Thyroid gland (tissue), 4 donors: ENCODE results near the gene HDGFL3. TPM values are rescaled to one million over a fixed set of nuclear protein-coding genes. Genes with fewer than 3 reads are reported as not detected.

Source experiments
- DNase-seq, 2 donors: peaks; one replicate each; pipeline ENCODE4 v3.0.0-alpha.2; 2019
- H3K27ac ChIP-seq, 3 donors: fragments of 200-600 bp; sonication (generic); 1 replicate in 2 of 3; 2 replicates in 1 of 3; pipeline ENCODE4 v1.5.1; 2016 to 2019; ENCODE audit warnings: mild to moderate bottlenecking in 1 of 3, moderate library complexity in 1 of 3
- H3K27me3 ChIP-seq: fragments of 200-600 bp; sonication (generic); one replicate; pipeline ENCODE4 v1.5.1; 2019
- H3K36me3 ChIP-seq, 2 donors: fragments of 200-600 bp; sonication (generic); one replicate each; pipeline ENCODE4 v1.5.1; 2016 to 2019
- H3K4me1 ChIP-seq, 2 donors: fragments of 200-600 bp; sonication (generic); one replicate each; pipeline ENCODE4 v1.5.1; 2017 to 2019
- H3K4me3 ChIP-seq, 3 donors: fragments of 200-600 bp; sonication (generic); replicated peaks in 1 of 3; 1 replicate in 2 of 3; 2 replicates in 1 of 3; pipeline ENCODE4 v1.5.1; 2016; ENCODE audit warnings: mild to moderate bottlenecking in 1 of 3
- H3K9me3 ChIP-seq: fragments of 200-600 bp; sonication (generic); one replicate; pipeline ENCODE4 v1.5.1; 2017
- CTCF ChIP-seq, 6 experiments: fragments of 200-600 bp in 3 of 6; fragments of 450-650 bp in 3 of 6; sonication (generic) in 3 of 6; IDR thresholded peaks; one replicate each; pipeline ENCODE4 v1.5.1; 2016 to 2019; ENCODE audit warnings: antibody characterized with exemption in 6 of 6, mild to moderate bottlenecking in 2 of 6, inconsistent platforms in 1 of 6, moderate library complexity in 1 of 6
- POLR2A ChIP-seq, 2 donors: fragments of 450-650 bp; IDR thresholded peaks; one replicate each; pipeline ENCODE4 v1.6.1; 2017; ENCODE audit warnings: antibody characterized with exemption in 2 of 2, mild to moderate bottlenecking in 2 of 2, moderate library complexity in 1 of 2
- WGBS, 2 donors: methylation state at CpG; one replicate each; pipeline ENCODE4 v1.1.5; 2017; 5-methylcytosine and 5-hydroxymethylcytosine counted together
- intact Hi-C: fragments of 100-400 bp; cut with DNase I; formaldehyde crosslinking; loops from one replicate; pipeline ENCODE4 v1.15.1; 2023
- total RNA-seq, 4 donors: library from RNA; depleted of rRNA; stranded (reverse); fragments of >200 nt; gene quantifications; one replicate each; pipeline ENCODE4 v1.2.3, GENCODE V29; 2016

The HDGFL3 gene
- total RNA-seq, 4 donors from 2014 or later, result 26.8 to 53.2 (median 41.5) TPM

- H3K27ac ChIP-seq, result no peak overlapping the region
Observed at GRCh38 chr15:83127547-83128150, 80.0 kb downstream of the HDGFL3 start.

GRCh38 chr15:83123529-83123928, 84.1 kb downstream of the HDGFL3 start:
- no peaks in the 10 kb centered on the region for H3K9me3 ChIP-seq
- 98% methylated on average over 1 of the region's 1 CpG for WGBS, 2 donors
- no peaks in the 10 kb centered on the region for H3K4me1 ChIP-seq
- no peaks in the 10 kb centered on the region for H3K36me3 ChIP-seq
- no peak overlapping the region for H3K4me3 ChIP-seq
- H3K27me3 ChIP-seq, result no peaks in the 10 kb centered on the region
- DNase-seq, result no peak
- no peak overlapping the region for H3K27ac ChIP-seq
- intact Hi-C loops, result no loop called here
- TF ChIP-seq POLR2A (IDR thresholded peaks at IDR 0.05) (no peak), CTCF (IDR thresholded peaks at IDR 0.05) (no peak)

More at GRCh38 chr15:83127547-83128150, 80.0 kb downstream of the HDGFL3 start:
- TF ChIP-seq CTCF (IDR thresholded peaks at IDR 0.05) (no peak), POLR2A (IDR thresholded peaks at IDR 0.05) (no peak)
- DNase-seq, result peak; percentile 20 to 23
- H3K27me3 ChIP-seq, result no peaks in the 10 kb centered on the region
- H3K4me1 ChIP-seq, result no peaks in the 10 kb centered on the region
- H3K4me3 ChIP-seq, result no peak overlapping the region
- 68 to 69% methylated on average over 3 of the region's 3 CpGs for WGBS, 2 donors
- no peaks in the 10 kb centered on the region for H3K9me3 ChIP-seq
- H3K36me3 ChIP-seq, result no peaks in the 10 kb centered on the region
- intact Hi-C loops, result no loop called here

- Histone ChIP-seq H3K9me3 (no peaks in the 10 kb centered on the region), H3K4me1 (no peaks in the 10 kb centered on the region), H3K27me3 (no peaks in the 10 kb centered on the region), H3K36me3 (no peaks in the 10 kb centered on the region), H3K27ac (no peak overlapping the region), H3K4me3 (no peak overlapping the region)
- intact Hi-C loops, result no loop called here
- no peak for DNase-seq
- TF ChIP-seq POLR2A (IDR thresholded peaks at IDR 0.05) (no peak), CTCF (IDR thresholded peaks at IDR 0.05) (no peak)
- WGBS, 2 donors, result 91 to 92% methylated on average over 7 to 9 of the region's 9 CpGs
Observed at GRCh38 chr15:83119968-83120581, 87.5 kb downstream of the HDGFL3 start.

- Histone ChIP-seq H3K27me3 (no peaks in the 10 kb centered on the region), H3K9me3 (no peaks in the 10 kb centered on the region), H3K27ac (no peak overlapping the region), H3K4me3 (no peak overlapping the region), H3K36me3 (no peaks in the 10 kb centered on the region), H3K4me1 (no peaks in the 10 kb centered on the region)
- TF ChIP-seq CTCF (IDR thresholded peaks at IDR 0.05) (no peak), POLR2A (IDR thresholded peaks at IDR 0.05) (no peak)
- 90 to 91% methylated on average over 4 of the region's 4 CpGs for WGBS, 2 donors
- DNase-seq, result no peak
- intact Hi-C loops, result no loop called here
Observed at GRCh38 chr15:83118968-83119367, 88.7 kb downstream of the HDGFL3 start.

- TF ChIP-seq POLR2A (IDR thresholded peaks at IDR 0.05) (no peak), CTCF (IDR thresholded peaks at IDR 0.05) (no peak)
- H3K36me3 ChIP-seq, result no peaks in the 10 kb centered on the region
- no peak for DNase-seq
Observed at GRCh38 chr15:83118291-83118827, 89.3 kb downstream of the HDGFL3 start.

More at GRCh38 chr15:83118291-83118827, 89.3 kb downstream of the HDGFL3 start:
- no peak overlapping the region for H3K4me3 ChIP-seq
- 73 to 83% methylated on average over 6 of the region's 6 CpGs for whole genome bisulfite sequencing, 2 donors
- H3K27ac ChIP-seq, result no peak overlapping the region
- H3K9me3 ChIP-seq, result no peaks in the 10 kb centered on the region
- H3K4me1 ChIP-seq, result peaks cover 0 to 4% of the 10 kb centered on the region in 2 donors
- H3K27me3 ChIP-seq, result no peaks in the 10 kb centered on the region
- intact Hi-C loops, result no loop called here
